ENCODE measurements around the gene ITGA6.

Gene ITGA6

DNA sequence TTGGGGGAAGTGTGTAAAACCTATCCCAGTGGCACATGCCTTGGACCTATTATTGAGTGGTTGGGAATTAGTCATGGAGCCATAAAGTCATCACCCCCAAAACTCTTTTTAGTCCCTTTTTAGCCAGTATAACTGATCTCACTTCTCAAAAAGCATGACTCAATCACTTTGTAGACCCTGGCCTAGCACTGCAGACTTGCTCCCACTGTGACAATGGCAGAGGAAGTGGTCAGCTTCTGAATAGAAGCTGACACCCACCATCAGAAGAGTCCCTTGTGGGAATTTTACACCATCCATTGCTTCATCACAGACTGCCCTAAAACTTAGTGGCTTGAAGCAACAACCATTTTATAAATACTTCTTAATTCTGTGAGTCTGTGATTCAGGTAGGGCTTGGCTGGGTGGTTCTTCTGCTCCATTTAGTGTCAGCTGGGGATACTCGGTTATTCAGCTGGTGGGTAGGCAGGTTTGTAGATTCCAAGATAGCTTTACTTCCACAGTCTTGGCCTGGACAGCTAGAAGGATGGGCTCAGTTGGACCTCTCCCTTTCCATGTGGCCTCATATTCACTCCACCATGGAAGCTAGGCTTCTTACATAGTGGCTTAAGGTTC, 10.8 kb upstream of the ITGA6 start:
- no peak for DNase-seq (ENCODE audit: low read depth in 2 of 2)

DNA sequence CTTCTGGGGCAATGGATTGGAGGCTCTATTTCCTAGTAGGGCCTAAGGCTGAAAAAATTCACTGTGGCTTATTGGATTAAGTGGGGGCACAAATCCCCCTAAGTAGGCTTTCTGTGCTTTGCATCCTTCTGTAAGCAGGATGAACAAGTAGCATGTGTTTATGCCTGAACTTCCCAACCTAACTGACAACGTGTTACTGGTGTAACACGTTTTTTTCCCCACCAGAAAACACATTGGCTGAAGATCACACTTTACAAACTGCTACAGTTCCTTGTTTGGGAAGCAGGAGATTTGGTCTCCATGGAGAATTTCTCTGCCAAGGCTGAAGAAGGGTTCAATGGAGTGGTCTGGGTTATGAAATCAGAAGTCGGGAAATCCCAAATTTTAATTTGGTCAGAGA, 7.2 kb upstream of the ITGA6 start:
- DNase-seq (ENCODE audit: low read depth in 2 of 2), result no peak

DNA sequence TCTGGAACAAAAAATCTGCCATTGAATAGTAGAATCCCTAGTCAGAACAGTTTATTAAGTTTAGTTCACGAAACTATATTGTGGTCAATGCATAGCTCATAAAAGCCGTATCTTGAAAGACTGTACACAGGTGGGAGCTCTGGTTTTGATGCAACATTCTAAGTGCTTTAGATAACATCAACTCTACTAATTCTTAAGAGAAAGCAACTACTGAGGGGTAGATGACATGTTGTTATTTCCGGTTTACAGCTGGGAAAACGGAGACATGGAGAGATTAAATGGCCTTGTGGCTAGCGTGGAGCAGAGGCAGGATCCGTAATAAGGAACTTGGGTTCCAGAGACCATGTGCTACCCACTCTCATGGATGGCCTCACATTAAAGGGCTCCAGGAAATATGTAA, 4.2 kb upstream of the ITGA6 start:
- no peak for DNase-seq (ENCODE audit: low read depth in 2 of 2)

DNA sequence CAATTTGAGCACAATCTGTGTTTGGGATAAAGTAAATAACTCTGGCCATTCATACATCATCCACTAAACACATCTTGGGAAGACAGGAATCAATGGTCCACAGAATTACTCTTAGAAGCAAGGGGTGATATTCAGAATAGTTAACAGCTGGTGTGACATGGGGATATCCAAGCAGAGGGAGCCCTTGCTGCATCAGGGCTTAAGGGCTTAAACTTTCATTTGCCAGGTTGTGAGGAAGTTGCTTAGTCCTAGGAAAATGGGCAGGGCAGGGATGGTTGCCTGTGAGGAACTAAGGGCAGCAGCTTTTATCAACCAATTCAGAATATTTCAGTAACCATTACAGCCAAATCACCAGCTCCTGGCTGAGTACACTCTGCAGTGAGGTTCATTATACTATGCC, 2.0 kb upstream of the ITGA6 start:
- no peak for DNase-seq (ENCODE audit: low read depth in 2 of 2)

DNA sequence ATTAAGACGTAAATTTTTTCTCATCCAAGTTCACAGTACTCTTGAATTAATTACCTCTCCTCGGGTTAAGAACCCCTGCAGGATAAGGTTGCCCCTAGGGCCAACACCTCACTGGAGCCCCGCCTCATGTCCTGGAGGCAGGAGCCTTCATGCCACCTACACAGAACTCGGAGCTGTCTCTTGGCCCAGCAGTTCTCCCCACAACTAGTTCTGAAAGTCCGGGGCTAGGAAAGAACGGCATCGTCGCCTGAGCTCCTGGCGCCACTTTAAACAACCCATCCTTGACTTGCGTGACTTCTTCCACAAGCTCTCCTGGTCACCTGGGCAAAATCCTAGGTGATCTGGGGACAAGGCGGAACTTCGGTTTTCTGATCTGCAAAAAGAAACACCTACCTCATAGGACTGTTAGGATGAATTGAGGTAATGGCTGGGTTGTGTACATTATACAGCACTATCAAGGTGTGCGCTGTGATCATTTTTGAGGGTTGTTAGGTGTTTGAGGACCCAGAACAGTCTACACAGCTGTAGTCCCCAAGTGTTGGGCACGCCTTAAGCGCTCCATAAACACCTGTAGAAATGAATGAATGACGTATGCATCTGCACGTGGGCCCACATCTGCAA, 641 bp upstream of the ITGA6 start:
- no peak for DNase-seq (ENCODE audit: low read depth in 2 of 2)

DNA sequence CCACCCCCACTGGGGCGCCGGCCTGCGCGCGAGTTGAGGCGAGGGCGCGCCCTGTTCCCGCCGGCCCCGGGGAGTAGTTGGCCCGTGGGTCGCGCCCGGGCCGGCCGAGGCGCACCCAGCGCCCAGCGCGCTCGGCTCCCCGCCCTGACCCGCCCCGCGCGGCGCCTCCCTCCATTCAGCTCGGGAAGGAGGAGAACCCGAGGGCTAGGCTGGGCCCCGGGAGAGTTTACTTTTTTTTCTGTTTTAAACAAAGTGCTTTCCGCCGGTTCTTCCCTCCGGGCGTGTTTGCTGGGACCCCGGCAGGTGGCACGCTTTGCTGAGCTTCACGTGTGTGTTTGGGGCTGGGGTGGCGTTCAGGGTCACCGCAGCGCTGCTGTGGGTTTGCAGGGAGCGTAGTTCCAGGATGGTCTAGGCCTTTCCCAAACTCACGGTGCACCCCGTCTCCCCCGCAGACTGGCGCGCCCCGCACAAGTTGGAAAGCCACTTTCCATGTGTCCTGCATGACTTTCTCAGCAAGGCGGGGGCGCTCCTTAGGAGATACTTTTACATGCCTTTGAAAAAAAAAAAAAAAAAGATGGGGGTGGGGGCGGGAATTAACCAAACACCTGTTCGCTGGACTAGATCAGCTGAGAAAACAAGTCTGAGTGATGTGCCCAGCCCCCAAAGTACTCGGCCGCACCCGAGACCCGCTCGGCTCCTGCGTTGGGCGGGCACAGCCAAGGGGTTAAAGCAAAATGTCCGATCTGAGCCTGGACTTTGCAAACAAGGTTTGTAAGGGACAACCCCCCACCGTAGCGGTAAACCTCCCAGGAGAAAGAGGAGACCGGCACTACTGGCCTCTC, 825 bp downstream of the ITGA6 start:
- peak; percentile 28 to 29 for DNase-seq (ENCODE audit: low read depth in 2 of 2)

DNA sequence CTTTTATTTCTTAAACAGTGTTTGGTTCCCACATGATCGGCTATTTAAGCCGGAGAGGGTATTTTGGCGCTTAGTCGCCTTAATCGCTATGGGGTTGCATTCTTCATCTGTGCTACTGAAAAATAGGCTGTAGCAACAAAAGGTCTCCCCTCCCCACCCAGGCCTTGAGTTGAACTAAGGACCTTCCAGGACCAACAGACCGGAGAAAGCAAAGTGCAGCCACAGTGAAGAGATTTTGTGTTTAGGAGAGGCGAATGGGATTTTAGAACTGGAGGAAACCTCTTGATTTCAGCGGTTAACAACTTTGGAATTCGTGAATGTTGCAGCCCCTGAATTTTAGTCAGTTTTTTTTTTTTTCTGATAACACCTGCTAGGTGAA, 1.4 kb downstream of the ITGA6 start:
- DNase-seq (ENCODE audit: low read depth in 2 of 2), result no peak

DNA sequence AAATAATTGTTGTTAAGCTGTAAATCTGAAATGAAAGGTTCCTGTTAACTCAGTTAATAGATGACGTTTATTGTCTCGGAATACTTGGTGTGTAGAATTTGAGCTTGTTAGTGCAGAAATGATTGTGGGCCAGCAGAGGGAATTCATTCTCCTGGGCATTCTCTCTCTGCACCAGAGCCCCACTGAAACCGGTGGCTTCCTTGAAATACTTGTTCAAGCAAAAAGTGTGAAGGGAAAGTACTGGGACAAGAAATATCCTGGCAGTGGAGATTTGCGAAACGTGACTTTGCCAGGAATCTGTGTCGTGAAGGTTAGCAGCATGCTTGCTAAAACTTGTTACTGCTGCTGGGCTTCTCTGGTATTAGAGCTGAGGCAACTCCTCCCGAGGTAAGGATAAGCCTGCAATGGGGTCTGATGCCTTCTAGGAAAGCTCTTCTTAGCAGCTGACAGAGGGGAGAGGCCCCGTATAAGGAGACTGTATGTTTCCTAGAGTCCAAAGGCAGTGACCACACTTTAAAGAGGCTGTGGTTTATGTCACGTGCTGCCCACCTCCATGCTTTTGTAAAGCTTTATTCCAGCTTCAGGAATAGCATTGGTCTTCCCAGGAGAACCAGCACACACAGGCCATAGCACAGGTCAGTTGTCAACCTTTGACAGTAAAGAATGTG, 2.0 kb downstream of the ITGA6 start:
- DNase-seq (ENCODE audit: low read depth in 2 of 2), result no peak

DNA sequence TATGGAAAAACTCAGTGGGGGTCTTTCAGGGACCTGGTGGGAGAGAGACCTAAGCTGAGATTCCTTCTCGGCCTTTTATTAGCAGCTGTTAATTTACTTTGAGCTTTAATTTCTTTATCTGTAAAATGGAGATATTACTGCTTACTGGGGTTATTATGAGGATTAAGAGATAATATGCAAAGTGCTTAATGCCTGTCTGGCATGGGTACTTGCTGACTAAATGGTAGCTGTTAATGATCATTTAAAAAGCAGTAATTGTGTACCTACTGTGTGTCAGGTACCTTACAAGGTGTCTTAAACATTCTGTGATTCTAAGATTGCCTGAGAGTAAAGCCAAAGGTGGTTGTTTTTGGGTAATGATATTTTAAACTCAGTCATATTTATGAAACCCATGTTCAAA, 2.6 kb downstream of the ITGA6 start:
- no peak for DNase-seq (ENCODE audit: low read depth in 2 of 2)

DNA sequence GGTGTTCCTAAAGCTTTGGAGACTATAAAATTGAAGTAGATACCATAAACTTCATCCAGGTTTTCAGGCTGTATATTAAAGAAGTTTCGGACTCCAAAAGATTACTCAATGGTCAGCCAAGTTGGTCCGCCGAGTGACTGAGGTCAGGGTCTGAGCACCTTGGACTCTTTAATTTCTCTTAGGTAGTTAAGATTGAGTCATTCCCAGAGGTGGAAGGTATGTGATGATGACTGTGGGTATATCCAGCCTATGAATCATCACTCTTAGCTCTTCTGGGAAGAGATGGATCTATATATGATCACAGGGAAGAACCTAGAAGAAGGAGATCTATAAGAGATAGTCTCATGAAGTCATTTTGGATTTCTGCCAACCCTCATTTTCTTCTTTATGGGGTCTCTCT, 3.3 kb downstream of the ITGA6 start:
- DNase-seq (ENCODE audit: low read depth in 2 of 2), result no peak

DNA sequence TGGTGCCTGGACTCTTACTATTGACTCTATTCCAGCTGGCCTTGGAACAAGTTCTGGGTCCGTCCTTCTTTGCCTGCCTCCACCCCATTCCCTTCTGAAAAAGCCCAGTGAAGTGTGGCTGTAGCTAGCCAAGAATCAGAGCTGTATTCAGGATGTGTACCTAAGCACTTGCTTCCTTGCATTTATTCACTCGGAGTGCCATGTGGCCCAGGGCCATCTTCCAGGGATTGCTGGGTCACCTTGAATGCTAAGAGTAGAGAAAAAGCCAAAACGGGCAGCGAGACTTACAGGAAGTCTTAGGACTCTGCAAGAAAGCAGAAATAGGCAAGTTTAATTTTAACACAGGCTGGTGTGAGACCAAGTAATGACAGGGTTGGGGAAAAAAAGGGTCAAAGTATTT, 4.1 kb downstream of the ITGA6 start:
- no peak for DNase-seq (ENCODE audit: low read depth in 2 of 2)

DNA sequence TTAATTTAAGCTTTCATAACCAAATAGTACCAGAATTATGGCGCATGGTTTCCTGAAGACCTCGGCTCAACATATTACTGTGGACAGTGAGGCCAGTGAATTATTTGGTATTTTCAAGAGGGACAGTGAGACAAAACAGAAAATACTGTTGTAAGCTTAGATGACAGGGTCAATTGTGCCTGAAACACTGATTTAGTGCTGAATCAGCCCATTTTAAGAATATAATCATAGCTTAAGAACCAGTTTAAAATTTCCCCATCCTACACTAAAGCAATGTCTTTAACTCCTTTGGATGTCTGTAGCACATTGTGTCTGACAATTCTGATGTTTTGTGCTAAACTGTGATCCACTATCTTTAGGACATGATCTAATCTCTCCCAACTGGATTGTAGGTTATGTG, 4.6 kb downstream of the ITGA6 start:
- DNase-seq (ENCODE audit: low read depth in 2 of 2), result no peak

DNA sequence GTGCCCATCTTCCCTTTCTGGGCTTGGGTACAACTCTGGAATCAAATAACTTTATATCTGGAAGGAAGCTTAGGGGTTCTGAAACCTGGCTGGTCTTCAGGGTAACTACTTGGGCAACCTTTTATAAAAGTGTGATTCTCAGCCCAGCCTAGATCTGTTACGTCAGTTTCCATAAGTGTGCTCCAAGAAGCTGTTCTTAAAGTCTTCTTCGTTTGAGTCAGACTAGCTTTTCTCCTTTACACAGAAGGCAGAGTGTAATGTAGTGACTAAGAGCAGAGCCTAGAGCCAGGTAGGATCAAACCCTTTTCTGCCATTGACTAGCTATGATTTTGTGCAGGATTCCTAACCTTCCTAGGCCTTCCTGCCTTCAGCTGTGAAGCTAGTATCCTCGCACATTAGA, 5.8 kb downstream of the ITGA6 start:
- no peak for DNase-seq (ENCODE audit: low read depth in 2 of 2)

DNA sequence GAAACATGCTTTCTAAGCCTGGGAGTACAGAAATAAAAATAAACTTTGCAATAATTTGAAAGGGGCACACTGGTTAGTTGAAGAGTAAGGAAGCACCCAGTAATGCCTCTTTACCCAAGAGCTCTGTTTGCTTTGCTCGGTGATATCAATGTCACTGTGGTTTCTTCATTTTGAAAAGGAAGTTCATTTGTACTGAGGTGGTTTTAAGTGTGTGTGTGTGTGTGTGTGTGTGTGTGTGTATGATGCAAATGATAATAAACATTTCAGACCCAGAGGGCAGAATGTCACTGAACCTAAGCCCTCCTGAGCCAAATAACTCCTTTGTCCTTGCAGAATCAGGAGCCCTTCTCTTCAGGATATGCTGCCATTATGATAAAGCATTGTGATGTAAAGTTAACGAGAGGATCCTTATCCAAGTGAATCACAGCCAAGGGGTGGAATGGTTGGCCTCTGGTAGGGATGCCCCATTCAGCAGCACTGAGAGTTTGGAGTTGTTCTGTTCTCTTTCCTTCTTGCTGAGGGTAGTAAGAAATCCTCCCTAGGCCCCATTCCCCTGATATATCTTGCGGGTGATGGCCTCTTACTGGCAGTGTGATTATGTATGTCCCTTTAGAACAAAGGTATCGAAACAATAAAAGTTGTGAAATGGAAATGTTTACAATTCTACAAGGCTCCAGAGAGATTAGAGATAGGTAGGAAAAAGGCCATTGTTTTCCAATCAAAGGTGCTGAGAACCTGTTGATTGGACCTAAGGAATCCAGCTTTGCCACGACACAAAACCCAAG, 7.6 kb downstream of the ITGA6 start:
- no peak for DNase-seq (ENCODE audit: low read depth in 2 of 2)

DNA sequence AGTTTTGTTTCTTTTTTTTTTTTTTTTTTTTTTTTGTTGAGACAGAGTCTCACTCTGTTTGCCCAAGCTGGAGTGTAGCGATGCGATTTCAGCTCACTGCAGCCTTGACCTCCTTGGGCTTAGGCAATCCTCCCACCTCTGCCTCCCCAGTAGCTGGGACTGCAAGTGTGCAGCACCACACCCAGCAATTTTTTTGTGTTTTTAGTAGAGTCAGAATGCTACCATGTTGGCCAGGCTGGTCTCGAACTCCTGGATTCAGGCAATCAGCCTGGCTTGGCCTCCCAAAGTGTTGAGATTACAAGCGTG, 8.2 kb downstream of the ITGA6 start:
- DNase-seq (ENCODE audit: low read depth in 2 of 2), result no peak

DNA sequence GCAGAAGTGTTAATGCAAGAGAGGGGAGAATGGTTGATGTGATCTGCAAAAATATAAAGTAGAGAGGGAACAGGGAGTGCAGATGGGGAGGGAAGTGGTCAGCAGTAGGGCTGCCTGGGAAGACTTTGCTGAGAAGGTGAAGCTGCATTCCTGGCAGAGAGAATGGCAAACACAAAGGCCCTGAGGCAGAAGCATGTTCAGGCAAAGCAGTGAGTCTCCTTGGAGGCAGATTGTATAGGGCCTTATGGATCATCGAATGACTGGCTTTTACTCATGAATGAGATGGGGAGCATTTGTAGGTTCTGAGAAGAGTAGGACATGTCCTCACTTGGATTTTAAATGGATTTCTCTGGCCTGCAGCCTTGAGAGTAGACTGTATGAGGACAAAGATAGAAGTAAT, 9.5 kb downstream of the ITGA6 start:
- DNase-seq (ENCODE audit: low read depth in 2 of 2), result no peak

DNA sequence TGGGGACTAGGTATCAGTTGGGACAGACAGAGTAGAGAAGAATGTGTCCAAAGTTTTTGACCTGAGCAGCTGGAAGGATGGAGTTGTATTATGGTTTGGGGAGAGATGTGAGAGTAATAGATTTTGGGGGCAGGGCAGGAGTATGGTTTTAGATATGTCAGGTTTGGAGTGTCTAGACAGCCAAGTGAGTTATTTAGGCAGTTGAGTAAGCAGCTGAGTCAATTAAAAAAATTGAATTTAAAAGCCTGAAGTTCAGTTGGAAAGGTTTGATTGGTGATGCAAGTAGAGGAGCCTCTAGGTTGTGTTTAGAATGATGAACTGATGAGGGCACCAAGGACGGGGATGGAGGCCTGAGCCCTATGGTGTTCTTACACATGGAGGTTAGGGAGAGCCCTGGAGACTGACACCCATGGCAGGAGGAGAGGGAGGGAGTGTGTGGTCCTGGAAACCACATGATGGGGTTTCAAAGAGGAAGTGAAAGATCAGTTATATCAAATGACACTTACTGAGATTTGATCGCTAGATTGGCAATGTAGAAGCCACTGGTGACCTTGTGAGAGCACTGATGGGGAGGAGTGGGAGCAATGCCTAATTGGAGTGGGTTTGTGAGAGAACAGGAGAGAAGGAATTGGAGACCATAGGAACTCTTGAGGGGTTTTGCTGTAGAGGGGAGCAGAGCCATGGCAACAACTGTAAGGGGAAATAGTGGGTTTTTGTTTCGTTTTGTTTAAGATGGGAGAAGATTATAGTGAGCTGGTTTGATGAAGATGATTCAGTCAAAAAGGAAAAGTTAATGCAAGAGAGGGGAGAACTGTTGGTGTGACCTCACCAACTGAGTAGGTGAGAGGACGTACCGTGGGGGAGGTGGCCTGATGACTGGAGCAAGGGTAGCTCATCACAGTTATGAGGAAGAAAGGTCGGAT, 10.3 kb downstream of the ITGA6 start:
- DNase-seq (ENCODE audit: low read depth in 2 of 2), result no peak

DNA sequence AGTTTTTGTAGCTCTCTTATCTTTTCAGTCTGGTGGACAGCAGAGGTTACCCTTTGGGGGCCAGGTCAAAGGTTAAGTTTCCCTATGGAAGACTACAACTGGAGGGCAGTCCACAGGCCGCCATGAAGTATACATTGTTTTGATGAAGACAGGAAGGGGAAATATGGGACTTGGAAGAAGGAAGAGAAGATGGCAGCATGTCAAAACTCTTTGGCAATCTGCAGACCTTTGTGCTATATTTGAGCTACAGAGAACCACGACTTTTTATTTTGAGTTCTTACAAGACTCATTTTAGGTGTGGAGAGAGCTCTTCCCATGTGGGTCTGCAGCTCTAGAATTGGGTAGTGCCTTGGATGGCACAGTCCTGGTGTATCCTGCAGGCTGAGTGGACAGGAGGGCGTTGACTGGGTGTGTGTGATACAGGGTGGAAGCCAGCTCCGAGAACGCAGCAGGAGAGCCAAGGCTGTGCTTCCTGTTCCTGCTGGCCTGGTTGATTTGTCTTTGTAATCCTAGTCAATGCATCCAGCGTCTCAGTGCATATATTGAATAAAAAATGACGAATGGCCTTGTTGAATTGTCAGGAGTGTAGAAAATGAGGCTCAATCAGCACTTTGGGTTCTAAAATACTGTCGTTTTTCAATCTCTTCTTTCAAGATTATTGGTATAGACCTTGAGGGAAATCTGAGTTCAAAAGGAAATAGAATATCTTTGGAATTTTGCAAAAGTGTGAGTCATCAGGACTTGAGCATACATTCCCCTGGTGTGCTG, 11.5 kb downstream of the ITGA6 start:
- no peak for DNase-seq (ENCODE audit: low read depth in 2 of 2)

DNA sequence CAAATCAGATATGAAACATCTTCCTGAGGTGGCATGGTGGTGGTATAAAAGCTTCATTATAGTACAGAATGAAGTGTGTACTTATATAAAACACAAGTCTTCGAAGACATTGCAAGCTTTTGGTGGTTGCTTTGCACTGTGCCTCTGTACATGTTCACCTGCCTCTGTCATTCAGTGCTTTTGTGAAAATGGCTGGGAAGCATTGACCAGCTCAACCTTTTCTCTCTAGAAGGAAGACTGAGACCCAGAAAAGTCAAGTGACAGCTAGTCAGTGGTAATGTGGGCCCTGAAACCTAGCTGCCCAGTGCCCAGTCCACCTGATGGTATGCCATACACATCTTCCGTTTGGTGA, 12.1 kb downstream of the ITGA6 start:
- DNase-seq (ENCODE audit: low read depth in 2 of 2), result no peak

DNA sequence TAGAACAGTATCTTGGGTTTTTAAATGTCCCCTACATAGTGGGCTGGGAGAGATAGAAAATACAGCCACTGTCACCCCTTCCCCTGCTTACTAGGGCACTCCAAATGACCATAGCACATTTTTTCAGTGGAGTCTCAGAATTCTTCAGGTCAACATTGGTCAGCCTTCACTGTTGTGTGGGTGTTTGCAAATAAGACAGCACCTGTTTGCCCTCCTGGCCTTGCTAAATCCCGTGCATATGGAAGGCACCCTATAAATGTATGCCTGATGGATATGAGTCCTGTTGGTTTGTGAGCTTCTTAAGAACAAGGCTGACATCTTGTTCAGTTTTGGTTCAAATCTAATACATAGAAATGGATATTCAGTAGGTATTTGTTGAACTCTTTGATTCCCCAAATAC, 12.5 kb downstream of the ITGA6 start:
- no peak for DNase-seq (ENCODE audit: low read depth in 2 of 2)
